ENCODE measurements around the gene EGFR.

The EGFR gene

DNA sequence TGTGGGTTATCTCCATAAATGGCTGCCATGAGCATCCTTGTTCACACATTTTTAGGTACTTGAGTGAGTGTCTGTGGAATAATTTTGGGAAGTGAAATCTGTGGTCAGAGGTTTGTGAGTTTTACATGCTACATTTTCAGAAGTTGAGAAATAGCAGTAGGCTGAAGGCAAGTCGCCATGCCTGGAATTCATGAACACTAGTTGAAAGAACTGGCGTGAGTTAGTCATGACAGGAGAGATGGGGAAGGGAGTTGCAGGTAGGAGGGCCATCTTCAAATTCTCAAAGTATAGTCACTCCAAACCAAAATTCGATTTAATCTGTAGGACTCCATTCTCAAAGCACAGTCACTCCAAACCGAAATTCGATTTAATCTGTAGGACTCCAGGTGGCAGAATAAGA is 89.6 kb downstream of the EGFR start:
- no peak for DNase-seq

DNA sequence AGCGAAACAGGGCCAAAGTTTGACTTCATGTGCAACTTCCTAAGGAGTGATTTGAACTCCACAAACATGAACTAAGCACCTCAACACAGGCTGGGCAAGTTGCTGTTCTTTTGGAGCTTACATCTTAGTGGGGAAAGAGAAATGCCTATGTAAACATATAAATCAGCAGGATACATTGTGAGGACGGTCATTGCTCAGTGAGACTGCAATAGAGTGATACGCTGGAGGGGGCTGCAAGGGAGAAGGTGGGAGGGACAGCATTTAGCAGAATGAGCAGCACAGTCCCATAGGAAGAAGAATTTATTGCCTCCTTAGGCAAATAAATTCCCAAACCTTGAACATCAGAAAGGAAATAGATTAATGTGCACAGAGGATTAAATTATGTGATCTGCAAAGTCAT is 90.0 kb downstream of the EGFR start:
- DNase-seq, result no peak

DNA sequence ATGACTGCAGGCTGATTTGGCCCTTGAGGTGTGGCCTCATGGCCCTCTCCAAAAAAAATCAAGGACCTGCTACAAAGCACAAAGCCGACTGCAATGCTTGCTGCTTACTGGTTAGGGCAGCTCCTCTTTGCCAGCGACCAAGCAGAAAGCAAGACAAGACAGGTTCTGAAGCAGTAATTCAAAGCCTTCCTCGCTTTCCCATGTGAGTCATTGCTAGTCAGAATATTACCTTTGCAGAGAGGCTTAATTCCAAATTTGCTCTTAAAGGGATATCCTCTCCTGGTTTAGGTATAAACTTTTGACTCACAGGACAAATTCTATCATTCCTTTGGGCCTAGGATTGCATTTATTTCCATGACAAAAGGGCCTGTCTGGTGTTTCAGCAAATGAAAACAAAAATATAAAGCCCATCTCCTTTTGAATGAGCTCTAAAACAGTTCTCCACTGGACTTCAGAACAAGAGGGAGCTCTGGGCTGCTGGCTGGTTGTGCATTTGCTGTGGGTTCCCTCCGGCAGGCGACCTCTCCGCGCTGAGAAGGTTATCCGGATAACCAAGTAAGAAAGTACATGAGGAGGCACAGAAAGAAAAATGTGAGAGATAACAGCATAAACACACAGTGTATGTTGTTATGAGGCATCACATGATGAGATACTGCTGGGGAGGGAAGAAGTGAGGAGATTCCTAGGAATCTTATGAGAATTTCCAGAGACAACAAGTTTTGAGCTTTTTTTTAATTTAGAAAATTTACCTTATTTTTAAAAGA is 90.8 kb downstream of the EGFR start:
- no peak for DNase-seq

DNA sequence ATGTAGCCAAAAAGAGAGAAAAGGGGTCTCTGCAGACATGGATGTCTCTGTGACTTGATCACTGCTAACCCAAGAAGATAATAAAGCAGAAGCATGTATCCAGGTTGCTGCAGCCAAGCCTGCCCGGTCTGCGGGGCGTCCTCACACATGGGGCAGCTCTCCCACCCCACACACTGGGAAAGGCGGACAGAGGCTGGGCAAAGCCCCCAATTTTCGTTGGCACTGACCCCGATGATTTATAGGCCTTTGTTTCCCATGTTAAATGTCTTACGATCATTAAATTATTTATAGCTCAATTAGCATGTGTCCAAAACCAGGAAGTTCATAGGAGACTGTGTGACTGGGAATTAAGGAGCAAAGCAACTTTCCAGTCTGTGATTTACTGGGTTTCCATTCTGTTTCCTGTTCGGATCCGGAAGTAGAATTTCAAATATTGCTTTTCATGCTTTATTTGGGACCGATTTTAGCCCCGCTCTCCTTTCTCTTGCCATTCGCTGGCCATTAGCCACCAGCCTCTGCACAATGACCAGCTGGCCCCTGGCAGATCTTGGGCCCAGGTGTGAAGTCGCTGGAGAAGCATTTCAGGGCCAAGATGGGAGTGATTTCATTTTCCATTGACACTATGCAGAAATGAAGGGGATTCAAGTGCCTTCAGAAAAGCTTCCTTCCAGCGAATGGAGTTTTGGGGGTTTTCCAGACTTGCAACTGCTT is 91.6 kb downstream of the EGFR start:
- DNase-seq, result no peak

DNA sequence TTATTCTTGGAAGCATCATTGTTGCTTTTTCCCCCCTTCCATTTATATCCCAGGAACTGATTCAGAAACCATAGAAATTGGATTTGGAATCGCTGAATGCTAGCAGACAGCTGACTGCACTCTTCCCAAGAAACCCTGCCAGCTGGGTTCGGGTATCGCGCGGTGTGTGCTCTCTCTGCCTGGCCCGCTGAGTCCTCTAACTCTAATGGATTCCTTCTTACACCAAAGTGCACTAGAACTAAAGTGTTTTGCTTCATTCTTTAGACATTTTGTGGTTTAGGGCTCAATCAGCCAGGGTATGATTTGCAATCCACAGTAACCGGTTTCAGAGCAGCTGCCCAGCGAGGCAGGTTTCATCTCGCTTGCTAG is 92.2 kb downstream of the EGFR start:
- DNase-seq, result no peak

DNA sequence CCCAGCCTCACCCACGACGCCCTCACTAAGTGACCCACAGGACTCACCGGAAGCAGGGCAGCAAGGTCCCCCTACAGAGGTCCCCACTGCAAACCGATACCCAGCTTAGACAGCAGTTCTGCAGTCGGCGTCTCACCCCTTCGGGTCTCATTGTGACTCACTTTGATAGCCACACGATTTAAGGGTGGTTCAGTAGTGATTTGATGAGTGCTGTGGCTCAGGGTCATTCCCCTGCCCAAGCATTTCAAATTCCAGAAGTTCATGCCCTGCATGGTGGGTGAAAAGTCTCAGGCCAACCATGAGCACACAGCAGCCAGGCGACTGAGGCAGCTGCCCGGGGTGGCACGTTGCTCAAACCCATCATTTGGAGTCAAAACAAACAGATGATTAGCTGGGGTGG is 93.2 kb downstream of the EGFR start:
- DNase-seq, result no peak

DNA sequence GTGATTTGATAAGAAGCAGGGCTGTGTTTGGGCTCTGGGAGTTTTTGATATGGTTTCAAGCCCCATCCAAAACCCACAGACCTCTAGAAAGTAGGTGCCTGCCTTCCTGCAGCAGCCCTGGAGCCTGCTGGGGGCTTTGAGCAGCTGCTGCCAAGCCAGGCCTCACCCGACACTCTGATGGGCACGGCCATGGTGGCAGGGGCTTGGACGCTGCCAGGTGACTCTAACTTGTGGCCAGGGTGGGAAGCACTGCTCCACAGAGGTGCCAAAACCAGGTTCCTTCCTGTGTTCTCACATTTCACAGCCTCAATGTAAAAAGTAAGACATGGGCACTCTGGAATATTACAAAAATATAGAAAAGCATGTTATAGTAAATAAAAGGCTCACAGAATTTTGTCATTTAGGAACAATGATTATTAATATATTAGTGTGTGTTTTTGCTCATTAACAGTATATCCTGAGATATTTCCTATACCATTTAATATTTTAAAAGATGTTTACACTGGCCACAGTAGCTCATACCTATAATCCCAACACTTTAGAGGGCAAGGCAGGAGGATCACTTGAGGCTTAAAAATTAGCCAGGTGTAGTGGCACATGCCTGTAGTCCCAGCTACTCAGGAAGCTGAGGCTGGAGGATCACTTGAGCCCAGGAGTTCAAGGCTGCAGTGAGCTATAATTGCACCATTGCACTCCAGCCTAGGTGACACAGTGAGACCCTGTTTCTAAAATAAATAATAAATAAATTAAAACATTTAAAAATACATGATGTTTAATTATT is 95.1 kb downstream of the EGFR start:
- no peak for DNase-seq

DNA sequence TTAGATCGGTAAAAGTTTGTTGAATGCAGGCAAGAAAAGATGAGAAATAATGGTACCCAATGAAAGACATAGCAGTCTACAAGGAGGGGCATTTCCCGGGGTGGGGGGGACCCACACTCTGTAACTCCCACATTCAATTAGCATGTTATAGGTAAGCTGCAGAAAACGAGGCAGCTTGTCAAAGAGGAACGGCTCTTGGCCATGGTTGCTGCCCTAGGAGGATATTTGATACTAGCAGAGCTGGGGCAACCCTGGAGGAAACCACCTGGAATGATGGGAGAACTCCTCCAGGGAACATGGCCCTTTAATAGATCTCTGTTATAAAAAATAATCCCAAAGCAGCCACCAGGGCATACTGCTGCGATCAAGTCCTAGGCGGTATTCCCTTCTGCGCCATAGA is 98.5 kb downstream of the EGFR start:
- DNase-seq, result no peak

DNA sequence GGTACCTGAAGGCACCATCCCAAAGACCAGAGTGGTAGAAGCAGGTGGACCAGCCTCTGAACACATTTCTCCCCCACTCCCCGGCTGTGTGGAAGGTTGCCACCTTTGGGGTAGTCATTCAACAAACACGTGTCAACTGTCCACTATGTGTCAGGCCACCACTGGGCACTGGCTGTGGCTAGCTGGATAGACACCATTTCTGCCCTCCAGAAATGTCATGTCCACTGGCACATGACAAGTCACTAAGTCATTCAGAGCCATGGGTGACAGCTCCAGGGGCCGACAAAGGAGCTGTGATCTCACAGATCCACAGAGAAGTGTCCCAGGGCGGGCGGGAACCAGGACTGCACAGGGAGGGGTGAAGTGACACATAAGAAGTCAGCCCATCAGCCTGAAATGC is 99.6 kb downstream of the EGFR start:
- DNase-seq, result no peak

DNA sequence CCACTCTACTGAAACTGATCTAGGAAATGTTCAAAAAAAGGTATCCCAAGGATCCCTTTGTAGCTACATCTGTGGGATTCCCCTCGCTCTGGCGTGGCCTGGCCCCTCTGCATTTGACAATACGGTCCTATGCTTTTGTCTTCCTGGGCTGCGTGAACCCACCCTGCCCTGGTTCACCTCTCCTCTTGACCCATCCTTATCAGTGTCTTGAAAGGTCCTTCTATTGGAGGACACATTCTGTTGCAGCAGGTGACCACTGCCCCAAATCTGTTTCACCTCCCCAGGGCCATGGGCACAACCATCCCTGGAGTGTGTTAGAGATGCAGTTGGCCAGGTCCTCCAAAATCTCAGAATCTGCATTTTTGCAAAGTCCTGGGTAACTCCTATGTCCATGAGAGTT is 100.8 kb downstream of the EGFR start:
- no peak for DNase-seq

DNA sequence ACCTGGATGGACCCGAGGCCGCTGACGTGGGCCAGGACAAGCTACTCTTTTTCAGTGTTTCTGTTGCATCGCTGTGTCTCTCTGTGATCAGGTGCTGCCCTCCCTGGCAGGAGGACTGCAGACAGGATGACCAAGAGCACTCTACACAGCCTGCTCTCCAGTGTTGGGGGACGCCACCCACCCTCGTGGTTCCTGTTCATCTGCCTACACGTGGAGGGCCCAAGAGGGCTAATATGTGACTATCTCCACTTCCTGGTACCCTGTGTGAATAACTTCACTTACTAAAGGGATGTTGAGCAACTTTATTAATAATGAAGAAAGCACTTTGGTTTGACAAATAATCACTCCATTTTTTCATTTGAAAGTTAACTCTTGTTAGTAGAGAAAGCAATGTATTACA is 101.3 kb downstream of the EGFR start:
- DNase-seq, result no peak

DNA sequence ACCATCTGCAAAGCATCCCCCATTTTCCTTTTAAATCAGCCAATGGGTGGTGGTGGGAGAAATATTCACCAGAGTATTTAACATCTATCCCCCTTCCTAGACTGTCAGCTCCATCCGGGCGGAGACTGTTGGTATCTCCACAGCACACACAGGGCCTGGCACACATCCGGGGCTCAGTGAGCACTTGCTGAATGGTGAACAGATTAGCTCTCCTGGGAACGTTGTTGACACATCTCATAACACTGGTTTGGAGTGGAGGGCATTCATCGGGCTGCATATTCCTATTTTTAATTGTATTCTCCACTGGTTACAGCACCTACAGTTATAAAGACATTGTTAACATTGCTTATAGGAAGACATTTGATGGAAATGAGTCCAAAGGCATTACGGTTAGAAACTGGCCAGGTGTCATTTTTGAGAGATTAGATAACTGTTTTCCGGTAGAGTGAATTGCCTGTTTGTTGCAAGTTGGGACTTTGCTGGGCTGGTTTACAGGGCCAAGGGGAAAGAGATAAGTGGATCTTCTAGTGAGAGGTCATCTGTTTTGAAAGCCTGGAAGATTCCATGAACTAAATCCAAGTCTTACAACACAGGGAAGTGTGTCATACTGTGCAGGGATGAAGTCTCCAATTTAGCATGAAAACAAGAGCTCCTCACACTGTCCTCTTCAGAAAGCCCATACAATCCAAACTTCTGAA is 101.8 kb downstream of the EGFR start:
- no peak for DNase-seq

DNA sequence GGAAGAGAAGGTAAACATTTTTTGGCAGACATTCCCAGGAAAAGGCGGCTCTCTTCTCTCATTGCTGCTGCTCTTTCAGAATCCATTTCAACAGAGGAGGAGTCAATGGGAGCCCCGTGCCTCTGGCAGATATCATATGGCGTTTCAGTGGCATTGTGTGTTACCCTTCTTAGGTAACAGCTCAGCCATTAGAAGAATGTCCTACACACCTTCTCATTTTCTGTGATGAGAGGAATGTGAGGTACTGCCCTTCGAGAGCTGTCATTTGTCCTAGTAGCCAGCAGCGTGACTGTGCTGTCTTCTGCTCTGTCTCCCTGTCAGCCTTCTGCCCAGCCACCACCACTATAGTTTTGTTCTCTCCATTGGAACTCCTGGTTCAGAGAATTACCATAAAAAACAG is 102.4 kb downstream of the EGFR start:
- DNase-seq, result no peak

DNA sequence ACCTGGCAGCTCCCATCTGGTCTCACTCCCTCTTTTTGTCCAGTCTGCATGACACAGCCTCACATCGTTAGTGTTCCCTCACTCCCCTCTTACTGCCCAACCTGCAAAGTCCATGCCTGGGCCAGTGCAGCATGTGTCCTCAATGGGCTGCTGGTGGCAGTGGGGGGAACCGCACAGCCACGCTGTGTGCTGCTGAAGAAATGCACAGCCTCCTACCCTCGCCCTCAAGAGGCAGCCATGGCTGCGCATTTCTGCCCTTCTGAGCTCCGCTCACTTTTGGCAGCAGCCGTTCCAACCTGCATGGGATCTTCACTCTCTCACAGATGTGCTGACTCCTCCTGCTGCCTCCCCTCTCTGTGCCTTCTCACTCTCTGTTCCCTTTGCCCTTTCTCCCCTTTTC is 103.4 kb downstream of the EGFR start:
- no peak for DNase-seq

DNA sequence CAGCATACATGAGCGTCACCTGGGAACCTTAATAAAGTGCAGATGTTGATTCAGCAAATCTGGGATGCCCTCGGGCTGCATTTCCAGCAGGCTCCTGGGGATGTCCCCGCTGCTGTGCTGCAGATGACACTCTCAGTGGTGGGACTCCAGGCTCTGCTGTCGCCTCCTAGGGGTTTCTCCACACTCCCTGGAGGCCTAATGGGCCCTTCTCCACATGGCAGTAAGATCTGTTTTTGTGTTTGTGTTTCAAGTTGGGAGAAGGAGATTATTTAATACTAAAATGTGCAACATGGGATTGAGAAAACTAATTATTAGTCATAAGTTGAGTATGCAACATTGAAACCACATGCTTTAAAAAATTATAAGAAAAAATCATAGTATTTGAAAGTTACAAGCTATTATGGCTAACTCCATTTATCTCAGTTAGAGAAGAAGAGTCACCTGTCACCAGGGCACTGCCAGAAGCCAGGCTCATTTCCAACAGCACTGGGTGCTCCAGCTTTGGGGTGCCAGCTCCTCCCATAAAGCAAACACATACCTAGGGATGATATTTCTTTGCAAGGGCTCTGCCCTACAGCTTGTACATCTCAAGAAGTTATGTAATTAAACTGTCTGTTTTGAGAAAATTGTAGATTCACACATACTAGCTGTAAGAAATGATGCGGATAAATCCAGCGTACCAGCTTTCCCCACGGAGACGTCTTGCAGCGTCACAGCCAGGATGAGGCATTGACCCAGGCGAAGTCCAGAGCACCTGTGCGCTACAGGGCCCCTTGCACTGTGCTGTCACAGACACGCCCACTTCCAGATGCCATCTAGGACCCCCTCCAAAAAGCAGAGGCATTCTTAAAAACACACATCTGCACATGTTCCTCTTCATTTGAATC is 106.4 kb downstream of the EGFR start:
- DNase-seq, result no peak

DNA sequence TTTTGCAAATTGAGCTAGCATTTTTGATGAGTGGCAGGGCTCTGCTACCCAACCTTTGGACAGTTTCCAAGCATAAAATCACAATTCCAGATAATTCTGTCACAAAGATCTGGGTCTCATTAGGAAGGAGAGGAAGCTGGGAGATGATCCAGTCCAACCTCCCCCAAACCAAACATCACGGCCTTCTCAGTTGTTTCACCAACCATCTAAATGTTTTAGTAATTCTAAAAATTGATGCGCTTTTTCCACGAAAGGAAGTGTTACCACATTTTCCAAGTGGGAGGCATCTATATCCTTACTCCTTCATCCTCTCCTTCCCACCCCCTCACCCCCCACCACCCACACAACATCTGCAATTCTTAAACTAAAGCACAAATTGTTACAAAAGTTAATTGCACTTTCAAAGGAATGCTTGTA is 108.3 kb downstream of the EGFR start:
- no peak for DNase-seq

DNA sequence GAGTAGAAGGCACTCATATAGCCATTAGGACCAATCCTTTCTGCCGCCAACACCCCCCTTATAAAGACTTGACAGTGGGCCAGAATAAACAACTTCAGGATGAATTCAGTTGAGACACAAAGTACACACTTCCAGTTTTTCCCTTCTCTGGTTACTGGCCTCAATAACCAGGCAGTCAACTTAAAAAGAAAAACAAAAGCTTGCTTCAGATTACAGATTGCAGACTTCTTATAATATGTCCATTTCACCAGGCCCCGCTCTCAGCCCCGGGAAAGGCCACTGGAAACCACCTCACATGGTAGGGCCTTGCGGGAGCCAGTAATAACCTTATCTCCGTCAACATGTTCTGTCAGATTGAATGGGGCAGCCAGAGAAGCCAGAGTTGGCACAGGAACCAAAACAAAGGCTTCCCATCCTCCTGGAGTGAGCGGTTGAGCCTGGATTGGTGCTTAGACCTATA is 108.8 kb downstream of the EGFR start:
- DNase-seq, result no peak

DNA sequence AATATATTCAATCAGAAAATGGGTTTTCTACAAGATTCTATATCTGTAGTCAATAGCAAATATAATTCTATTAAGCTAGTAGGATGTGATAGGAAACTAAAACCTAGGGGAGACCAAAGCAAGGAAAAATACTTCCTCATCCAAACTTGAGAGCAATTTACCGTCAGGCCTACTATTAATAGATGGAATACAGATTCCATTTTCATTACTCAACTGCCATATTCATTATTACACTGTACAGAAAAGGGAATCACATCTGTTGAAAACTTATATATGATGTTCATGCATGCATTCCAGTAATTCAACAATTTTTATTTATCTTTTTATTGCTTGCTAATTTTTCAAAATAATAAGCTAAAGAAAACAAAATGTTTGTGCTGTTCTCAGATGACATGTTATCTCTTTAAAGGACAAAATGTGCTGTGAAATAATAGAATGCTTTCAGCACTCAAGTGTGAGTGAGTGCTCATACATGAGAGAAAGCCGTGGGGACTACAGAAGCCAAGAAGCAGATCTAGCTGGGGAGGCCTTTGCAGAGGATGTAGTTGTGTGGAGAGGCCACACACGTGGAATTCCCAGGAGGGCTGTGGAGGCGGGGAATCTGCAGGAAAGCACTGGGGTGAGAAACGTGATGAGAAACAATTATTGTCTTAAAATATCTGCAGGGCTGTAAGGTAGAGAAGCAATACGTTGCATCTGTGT is 110.0 kb downstream of the EGFR start:
- DNase-seq, result no peak

DNA sequence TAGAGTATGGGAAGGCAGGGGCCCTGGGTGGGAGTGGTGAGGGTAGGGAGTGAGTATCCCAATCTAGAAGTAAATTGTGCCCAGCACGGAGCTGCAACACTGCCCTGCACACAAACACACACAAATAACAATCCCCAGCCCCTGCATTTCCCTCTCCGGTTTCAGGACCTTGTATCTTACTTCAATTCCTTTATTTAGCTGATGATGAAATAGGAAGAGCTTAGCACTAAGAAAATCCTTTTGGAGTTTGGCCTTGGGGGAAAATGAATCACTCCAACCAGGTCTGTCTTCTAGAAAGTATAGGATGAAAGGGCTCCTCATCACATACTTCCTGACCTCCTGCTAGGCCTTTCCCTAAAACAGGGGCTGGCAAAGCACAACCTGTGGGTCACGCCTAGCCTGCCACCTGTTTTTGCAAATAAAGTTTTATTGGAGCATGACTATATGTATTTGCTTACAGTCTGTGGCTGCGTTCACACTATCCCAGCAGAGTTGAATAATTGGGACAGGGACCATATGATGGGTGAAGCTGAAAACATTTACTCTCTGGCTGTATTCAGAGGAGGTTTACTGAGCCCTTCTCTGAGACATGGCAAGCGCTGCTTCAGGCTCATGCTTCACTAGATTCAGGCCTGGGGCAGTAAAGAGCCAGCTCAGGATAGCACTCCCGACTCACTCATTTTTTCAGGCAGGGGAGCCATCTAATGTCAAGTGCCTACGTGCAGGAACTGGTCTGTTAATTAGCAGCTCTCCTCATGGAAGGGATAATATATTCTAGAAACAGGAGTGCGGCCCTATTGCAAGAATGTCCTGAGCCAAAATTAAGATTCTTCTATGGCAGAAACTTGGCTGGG is 111.0 kb downstream of the EGFR start:
- no peak for DNase-seq

DNA sequence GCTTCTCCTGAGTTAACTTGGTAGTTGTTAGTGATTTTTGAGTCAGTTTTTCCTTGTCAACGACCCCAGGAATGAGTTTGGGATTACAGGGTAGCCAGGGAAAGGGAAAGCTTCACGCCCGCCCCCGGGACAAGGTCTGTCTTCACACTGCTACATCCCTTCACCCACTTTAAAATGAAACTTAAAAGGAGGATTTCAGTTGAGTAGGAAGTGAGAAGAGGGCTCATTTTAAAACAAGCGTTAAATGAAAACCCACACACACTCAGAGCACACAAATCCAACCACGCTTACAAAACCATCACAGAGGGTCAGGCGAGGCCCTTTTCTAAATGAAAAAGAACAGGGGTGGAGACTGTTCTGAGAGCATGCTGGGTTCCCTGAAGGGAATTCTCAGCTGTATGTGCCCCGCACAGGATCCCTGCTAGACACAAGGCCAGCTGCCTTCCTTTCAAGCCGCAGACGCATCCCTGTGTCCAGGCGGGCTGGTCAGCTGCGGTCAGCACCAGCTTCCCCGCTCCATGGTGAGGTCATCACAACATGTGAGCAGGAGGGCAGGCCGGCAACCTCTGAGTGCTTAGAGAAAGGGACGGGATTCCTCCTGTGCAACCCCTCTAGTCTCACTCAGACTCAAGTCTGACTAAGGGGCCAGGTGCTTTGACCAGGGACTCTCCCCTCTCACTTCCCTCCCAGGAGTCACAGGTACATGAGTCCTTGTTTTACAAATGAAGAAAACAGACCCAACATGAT is 111.8 kb downstream of the EGFR start:
- DNase-seq, result no peak
